Measurements from ENCODE around the gene POC1B.
A peak's percentile ranks its signal among the peaks of the same experiment; 100 is the strongest.

The POC1B gene

DNA sequence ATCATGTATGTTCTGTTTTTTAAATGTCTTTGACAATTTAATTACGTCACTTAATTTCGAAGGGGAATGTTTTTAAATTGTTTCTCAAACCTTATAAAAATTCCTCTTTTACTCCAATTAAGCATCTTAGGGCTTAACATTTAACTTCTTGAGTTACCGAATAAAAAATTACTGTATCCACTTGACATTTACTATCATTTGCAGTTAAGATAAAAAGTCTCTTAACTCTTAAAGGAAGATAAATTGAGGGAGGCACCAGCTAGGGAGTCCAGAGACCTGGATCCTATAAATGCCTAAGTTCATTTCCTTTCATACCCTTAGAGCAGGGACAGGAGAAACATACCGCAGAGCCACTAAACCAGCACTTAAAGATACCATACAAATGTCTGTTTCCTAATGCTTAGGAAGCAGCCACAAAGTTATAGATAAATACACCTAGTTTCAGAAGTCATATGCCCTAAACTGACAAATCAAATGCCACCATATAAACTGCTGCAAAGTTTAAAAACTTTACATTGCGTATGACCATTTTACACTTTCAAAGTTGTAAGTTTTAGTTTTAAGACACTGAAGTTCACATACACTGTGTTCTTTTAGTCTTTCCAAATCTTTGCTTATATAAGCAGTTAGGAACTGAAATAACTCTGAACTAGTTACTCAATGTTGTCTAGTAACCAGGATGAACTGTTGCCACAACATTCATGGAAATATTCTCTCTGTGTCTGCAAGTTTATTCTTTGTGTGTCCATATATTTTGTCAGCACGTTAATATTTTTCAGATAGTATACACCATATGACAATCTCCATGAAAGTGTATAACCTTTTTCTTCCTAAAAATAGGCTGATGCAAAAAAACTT lies 72.5 kb downstream of the POC1B start:
- Histone ChIP-seq H3K9ac (ENCODE audit: low read length) (no peak overlapping the region), H3K27ac (ENCODE audit: low read length) (no peak overlapping the region), H3K9me3 (ENCODE audit: control insufficient read depth, low read depth, low read length) (no peaks in the 10 kb centered on the region), H3K36me3 (ENCODE audit: control insufficient read depth, low read depth, low read length) (no peaks in the 10 kb centered on the region), H3K27me3 (ENCODE audit: control insufficient read depth, insufficient read depth, low read length) (no peaks in the 10 kb centered on the region), H3K4me3 (ENCODE audit: low read length) (no peak overlapping the region), H3K4me1 (ENCODE audit: control insufficient read depth, low read depth, low read length) (peaks cover 53% of the 10 kb centered on the region)

DNA sequence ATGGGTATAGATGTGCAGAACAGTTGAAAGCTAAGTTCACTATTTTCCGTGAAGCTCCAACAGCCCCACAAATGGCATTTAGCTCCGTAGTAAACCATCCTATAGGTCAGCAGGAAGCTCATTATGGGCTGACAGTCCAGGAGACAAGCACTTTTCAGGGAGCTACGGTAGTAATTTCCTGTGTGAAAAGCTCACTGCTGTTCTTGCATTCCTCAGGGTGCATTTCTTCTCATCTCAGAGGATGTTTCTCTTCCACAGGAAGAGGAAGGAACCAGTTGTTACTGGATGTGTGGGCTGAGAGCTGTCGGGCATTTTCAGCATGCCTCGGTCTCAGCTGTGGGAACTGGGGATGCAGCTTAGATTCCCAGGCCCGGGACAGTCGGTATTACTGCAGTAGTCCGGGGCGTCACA lies 74.0 kb downstream of the POC1B start:
- Histone ChIP-seq H3K9me3 (ENCODE audit: control insufficient read depth, low read depth, low read length) (no peaks in the 10 kb centered on the region), H3K27me3 (ENCODE audit: control insufficient read depth, insufficient read depth, low read length) (no peaks in the 10 kb centered on the region), H3K4me3 (ENCODE audit: low read length) (peak overlapping the region; percentile 4), H3K9ac (ENCODE audit: low read length) (peak overlapping the region; percentile 33), H3K27ac (ENCODE audit: low read length) (peak overlapping the region; percentile 20), H3K36me3 (ENCODE audit: control insufficient read depth, low read depth, low read length) (no peaks in the 10 kb centered on the region), H3K4me1 (ENCODE audit: control insufficient read depth, low read depth, low read length) (peaks cover 52% of the 10 kb centered on the region)

DNA sequence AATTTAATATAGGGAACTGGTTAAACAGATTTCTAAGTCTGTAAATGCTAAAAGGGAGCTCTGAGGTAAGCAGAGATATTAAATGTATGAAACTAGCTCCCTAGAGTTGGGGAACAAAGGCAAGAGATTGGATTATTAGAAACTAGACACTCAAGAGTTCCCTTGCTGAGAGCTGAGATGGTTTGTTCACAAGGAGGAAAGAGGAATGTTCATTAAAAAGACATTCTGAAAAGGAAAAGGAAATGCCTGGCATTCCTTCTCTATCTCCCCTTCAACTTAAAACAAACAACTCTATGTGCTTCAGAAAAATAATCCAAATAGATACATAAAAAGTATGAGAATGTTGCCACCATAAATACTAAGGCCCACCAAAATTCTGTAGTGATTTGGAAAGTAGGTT lies 74.9 kb downstream of the POC1B start:
- Histone ChIP-seq H3K36me3 (ENCODE audit: control insufficient read depth, low read depth, low read length) (no peaks in the 10 kb centered on the region), H3K27ac (ENCODE audit: low read length) (no peak overlapping the region), H3K27me3 (ENCODE audit: control insufficient read depth, insufficient read depth, low read length) (no peaks in the 10 kb centered on the region), H3K9me3 (ENCODE audit: control insufficient read depth, low read depth, low read length) (no peaks in the 10 kb centered on the region), H3K4me3 (ENCODE audit: low read length) (no peak overlapping the region), H3K4me1 (ENCODE audit: control insufficient read depth, low read depth, low read length) (peaks cover 52% of the 10 kb centered on the region), H3K9ac (ENCODE audit: low read length) (no peak overlapping the region)

DNA sequence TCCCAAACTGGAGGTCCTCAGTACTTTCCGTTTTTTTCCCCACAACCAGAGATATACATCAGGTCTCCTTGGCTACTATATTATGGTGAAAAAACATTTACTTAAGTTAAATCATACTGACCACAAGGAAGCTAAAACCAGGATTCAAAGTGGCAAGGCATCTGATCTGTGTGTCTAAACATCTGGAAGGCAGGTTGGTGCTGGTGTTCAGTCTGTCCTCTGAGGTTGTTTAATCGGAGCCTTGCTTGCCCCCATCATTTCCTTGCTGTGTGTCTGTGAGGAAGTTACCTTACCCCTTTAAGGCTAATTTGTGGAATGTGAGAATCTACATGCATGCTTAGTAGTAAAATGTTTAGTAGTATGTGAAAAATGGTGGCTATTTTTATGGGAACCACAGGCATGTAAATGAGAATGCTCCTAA lies 76.9 kb downstream of the POC1B start:
- H3K4me3 ChIP-seq (ENCODE audit: low read length): no peak overlapping the region
- no peaks in the 10 kb centered on the region for H3K9me3 ChIP-seq (ENCODE audit: control insufficient read depth, low read depth, low read length)
- H3K27ac ChIP-seq (ENCODE audit: low read length): no peak overlapping the region
- no peak overlapping the region for H3K9ac ChIP-seq (ENCODE audit: low read length)
- H3K27me3 ChIP-seq (ENCODE audit: control insufficient read depth, insufficient read depth, low read length): no peaks in the 10 kb centered on the region
- peaks cover 46% of the 10 kb centered on the region for H3K4me1 ChIP-seq (ENCODE audit: control insufficient read depth, low read depth, low read length)
- no peaks in the 10 kb centered on the region for H3K36me3 ChIP-seq (ENCODE audit: control insufficient read depth, low read depth, low read length)

DNA sequence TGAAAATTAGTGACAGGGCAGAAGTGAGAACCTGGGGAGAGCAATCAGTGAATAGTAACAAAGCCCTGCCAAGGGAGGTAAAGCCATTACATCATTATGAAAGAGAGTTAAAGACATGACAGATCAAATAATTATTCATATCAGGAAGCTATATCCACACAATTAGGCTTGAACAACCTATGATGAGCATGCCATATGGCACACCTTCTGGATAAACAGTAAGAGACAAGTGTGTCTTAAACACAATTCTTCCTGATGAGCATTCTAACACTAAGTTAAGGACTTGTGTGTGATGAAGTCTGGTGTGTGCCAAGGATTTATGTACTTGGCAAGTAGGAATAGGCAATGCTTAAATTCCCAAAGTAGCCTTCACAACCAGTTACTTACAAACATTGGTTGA lies 77.3 kb downstream of the POC1B start:
- Histone ChIP-seq H3K4me3 (ENCODE audit: low read length) (no peak overlapping the region), H3K27ac (ENCODE audit: low read length) (no peak overlapping the region), H3K9ac (ENCODE audit: low read length) (no peak overlapping the region), H3K4me1 (ENCODE audit: control insufficient read depth, low read depth, low read length) (peaks cover 42% of the 10 kb centered on the region), H3K9me3 (ENCODE audit: control insufficient read depth, low read depth, low read length) (no peaks in the 10 kb centered on the region), H3K27me3 (ENCODE audit: control insufficient read depth, insufficient read depth, low read length) (no peaks in the 10 kb centered on the region), H3K36me3 (ENCODE audit: control insufficient read depth, low read depth, low read length) (no peaks in the 10 kb centered on the region)

DNA sequence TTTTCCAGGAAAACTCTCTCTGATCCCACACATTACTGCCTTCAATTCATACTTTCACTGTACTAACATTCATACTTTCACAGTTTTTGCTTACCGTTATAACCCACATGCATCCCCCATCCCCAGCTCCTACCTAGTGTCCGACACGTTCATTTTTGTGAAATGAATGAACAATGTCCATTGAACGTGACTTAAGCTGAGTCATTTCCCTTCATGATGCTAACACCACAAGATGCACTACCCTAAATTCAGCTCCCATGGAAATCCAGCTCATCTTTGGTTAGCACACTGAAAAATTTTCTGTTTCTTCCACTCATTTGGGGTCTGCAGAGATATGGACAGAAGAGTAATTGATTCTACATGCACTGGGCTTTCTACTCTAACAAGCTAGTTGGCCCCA lies 85.9 kb downstream of the POC1B start:
- no peak overlapping the region for H3K4me3 ChIP-seq (ENCODE audit: low read length)
- no peaks in the 10 kb centered on the region for H3K27me3 ChIP-seq (ENCODE audit: control insufficient read depth, insufficient read depth, low read length)
- H3K4me1 ChIP-seq (ENCODE audit: control insufficient read depth, low read depth, low read length): no peaks in the 10 kb centered on the region
- H3K9me3 ChIP-seq (ENCODE audit: control insufficient read depth, low read depth, low read length): no peaks in the 10 kb centered on the region
- H3K36me3 ChIP-seq (ENCODE audit: control insufficient read depth, low read depth, low read length): no peaks in the 10 kb centered on the region
- H3K9ac ChIP-seq (ENCODE audit: low read length): no peak overlapping the region
- H3K27ac ChIP-seq (ENCODE audit: low read length): no peak overlapping the region

DNA sequence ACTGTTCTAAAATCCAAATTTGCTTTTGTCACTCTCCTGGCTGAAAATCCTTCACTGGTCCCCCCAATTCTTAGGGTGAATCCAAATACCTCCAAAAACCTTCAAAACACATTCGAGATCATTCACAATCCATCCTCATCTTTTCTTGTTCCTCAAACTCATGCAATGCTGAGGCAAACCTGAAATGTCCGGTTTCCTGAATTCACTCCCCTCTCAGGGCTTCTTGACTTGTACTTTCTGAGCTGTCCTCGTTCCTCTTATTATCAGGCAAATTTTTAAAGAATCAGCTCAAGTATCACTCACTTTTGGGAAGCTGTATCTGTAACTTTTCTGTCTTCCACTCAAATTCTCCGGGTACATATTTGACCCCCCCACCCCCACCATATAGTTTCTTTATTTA lies 88.6 kb downstream of the POC1B start:
- Histone ChIP-seq H3K9me3 (ENCODE audit: control insufficient read depth, low read depth, low read length) (no peaks in the 10 kb centered on the region), H3K27ac (ENCODE audit: low read length) (no peak overlapping the region), H3K4me3 (ENCODE audit: low read length) (no peak overlapping the region), H3K9ac (ENCODE audit: low read length) (no peak overlapping the region), H3K27me3 (ENCODE audit: control insufficient read depth, insufficient read depth, low read length) (no peaks in the 10 kb centered on the region), H3K36me3 (ENCODE audit: control insufficient read depth, low read depth, low read length) (no peaks in the 10 kb centered on the region), H3K4me1 (ENCODE audit: control insufficient read depth, low read depth, low read length) (no peaks in the 10 kb centered on the region)

DNA sequence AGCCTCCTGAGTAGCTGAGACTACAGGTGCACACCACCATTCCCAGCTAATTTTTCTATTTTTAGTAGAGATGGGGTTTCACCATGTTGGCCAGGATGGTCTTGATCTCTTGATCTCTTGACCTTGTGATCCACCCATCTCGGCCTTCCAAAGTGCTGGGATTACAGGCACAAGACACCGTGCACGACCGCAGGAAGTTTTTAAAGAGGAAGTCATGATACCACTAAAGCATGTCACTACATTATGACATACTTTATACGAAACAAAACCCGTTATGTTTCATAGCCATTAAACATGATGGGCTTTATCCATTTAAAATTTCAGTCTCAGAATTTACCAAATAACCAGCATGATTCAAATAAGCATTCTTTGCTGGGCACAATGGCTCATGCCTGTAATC lies 89.8 kb downstream of the POC1B start:
- H3K9me3 ChIP-seq (ENCODE audit: control insufficient read depth, low read depth, low read length): no peaks in the 10 kb centered on the region
- H3K36me3 ChIP-seq (ENCODE audit: control insufficient read depth, low read depth, low read length): no peaks in the 10 kb centered on the region
- no peak overlapping the region for H3K4me3 ChIP-seq (ENCODE audit: low read length)
- H3K27me3 ChIP-seq (ENCODE audit: control insufficient read depth, insufficient read depth, low read length): no peaks in the 10 kb centered on the region
- no peak overlapping the region for H3K9ac ChIP-seq (ENCODE audit: low read length)
- H3K4me1 ChIP-seq (ENCODE audit: control insufficient read depth, low read depth, low read length): no peaks in the 10 kb centered on the region
- no peak overlapping the region for H3K27ac ChIP-seq (ENCODE audit: low read length)

DNA sequence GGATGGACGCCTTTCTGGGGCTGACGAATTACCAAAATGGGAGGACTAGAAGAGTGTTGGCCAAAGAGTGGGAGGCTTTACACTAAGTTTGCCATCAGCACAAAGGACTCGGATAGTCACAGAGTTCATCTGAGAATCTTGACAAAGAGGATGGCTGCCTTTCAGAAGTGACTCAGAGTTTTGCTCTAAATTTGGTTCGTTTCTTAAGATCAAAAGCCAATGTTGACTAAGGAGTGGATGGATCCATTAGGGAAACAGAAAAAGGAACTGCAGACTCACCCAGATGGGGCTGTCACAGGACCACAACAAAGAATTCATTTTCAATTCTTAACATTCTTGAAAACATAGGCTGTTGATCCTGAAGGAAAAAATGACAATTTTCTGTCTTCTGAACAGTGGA lies 92.2 kb downstream of the POC1B start:
- H3K9me3 ChIP-seq (ENCODE audit: control insufficient read depth, low read depth, low read length): no peaks in the 10 kb centered on the region
- no peaks in the 10 kb centered on the region for H3K36me3 ChIP-seq (ENCODE audit: control insufficient read depth, low read depth, low read length)
- no peak overlapping the region for H3K27ac ChIP-seq (ENCODE audit: low read length)
- no peaks in the 10 kb centered on the region for H3K4me1 ChIP-seq (ENCODE audit: control insufficient read depth, low read depth, low read length)
- no peak overlapping the region for H3K4me3 ChIP-seq (ENCODE audit: low read length)
- H3K27me3 ChIP-seq (ENCODE audit: control insufficient read depth, insufficient read depth, low read length): no peaks in the 10 kb centered on the region
- no peak overlapping the region for H3K9ac ChIP-seq (ENCODE audit: low read length)

DNA sequence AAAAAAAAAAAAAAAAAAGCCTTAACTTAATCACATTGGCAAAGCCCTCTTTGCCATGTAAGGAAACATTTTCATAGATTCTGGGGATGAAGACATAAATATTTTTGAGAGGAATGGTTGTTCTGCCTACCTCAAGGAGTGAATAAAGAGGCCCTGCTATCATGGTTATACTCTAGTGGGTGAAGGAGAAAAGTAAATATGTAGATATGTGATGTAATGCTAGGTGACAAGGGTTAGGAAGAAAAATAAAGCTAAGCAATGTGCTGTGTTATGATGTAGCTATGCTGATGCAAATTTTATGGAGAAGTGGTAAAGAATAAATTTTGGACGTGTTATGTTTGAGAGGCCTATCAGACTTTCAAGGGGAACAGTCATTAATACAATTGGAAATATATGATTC lies 93.5 kb downstream of the POC1B start:
- Histone ChIP-seq H3K27ac (ENCODE audit: low read length) (no peak overlapping the region), H3K9ac (ENCODE audit: low read length) (no peak overlapping the region), H3K4me1 (ENCODE audit: control insufficient read depth, low read depth, low read length) (no peaks in the 10 kb centered on the region), H3K9me3 (ENCODE audit: control insufficient read depth, low read depth, low read length) (no peaks in the 10 kb centered on the region), H3K27me3 (ENCODE audit: control insufficient read depth, insufficient read depth, low read length) (no peaks in the 10 kb centered on the region), H3K4me3 (ENCODE audit: low read length) (no peak overlapping the region), H3K36me3 (ENCODE audit: control insufficient read depth, low read depth, low read length) (no peaks in the 10 kb centered on the region)

DNA sequence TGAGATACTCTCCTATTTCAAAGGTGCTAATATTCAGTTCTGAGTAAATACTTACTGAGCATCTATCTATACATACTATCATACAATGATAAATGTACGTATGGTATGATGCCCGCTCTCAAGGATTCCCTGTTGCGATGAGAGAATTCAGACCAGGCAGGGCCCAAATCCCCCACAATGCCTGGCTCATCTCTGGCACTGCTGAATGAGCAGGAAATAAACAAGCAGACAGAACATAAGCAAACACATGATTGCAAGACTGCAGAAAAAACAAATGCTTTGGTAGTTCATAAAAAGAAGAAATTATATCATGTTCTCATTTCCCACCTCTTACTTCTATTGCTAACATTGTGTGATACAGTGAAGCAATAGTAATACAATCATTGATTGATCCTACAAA lies 96.3 kb downstream of the POC1B start:
- Histone ChIP-seq H3K4me1 (ENCODE audit: control insufficient read depth, low read depth, low read length) (no peaks in the 10 kb centered on the region), H3K36me3 (ENCODE audit: control insufficient read depth, low read depth, low read length) (no peaks in the 10 kb centered on the region), H3K9ac (ENCODE audit: low read length) (no peak overlapping the region), H3K4me3 (ENCODE audit: low read length) (no peak overlapping the region), H3K27ac (ENCODE audit: low read length) (no peak overlapping the region), H3K9me3 (ENCODE audit: control insufficient read depth, low read depth, low read length) (no peaks in the 10 kb centered on the region), H3K27me3 (ENCODE audit: control insufficient read depth, insufficient read depth, low read length) (no peaks in the 10 kb centered on the region)

DNA sequence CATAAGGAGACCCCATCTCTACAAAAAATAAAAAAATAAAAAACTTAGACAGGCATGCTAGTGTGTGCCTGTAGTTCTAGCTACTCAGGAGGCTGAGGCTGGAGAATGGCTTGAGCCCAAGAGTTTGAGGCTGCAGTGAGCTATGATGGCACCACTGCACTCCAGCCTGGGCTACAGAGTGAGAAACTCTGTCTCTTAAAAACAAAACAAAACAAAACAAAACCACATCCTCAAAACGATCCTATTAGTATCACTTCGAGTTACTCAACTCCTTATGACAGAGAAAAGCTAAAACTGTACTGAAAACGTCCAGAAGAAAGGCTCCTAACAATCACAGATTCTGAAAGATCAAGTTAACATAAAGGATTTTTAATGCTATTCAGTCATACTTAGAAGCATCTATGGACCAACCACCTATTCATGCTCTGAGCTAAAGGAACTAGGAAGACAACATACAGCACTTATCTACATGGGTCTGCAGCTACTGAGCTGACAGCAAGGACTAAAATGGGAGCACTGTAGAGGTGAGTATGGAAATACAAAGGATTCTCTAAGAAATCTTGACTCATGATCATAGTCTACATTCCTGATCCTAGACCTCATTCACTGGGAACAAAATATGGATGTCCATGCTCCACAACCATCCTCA lies 98.2 kb downstream of the POC1B start:
- H3K36me3 ChIP-seq (ENCODE audit: control insufficient read depth, low read depth, low read length): no peaks in the 10 kb centered on the region
- H3K27me3 ChIP-seq (ENCODE audit: control insufficient read depth, insufficient read depth, low read length): no peaks in the 10 kb centered on the region
- no peak overlapping the region for H3K9ac ChIP-seq (ENCODE audit: low read length)
- no peak overlapping the region for H3K27ac ChIP-seq (ENCODE audit: low read length)
- H3K4me3 ChIP-seq (ENCODE audit: low read length): no peak overlapping the region
- H3K9me3 ChIP-seq (ENCODE audit: control insufficient read depth, low read depth, low read length): no peaks in the 10 kb centered on the region
- no peaks in the 10 kb centered on the region for H3K4me1 ChIP-seq (ENCODE audit: control insufficient read depth, low read depth, low read length)

Data from iPS-18a (cell line).